ENCODE data around the gene AMFR. TPM values are rescaled to one million over a fixed set of nuclear protein-coding genes. Genes with fewer than 3 reads are reported as not detected.

Gene AMFR
- 79.7 and 87.8 TPM in 2 replicates for total RNA-seq (2014; rRNA removed; shearing (Covaris generic))

GRCh38 chr16:56425439-56425832, at the start of gene AMFR:
Gene AMFR (minus strand): TSS chr16:56425545. CDS start chr16:56425327, 218 bp downstream.
- peak; percentile 60 for DNase-seq (ENCODE audit: low spot score)

- no peak for DNase-seq (ENCODE audit: low spot score)
Measured at GRCh38 chr16:56470666-56471065, 45.3 kb upstream of the AMFR start.

DNA sequence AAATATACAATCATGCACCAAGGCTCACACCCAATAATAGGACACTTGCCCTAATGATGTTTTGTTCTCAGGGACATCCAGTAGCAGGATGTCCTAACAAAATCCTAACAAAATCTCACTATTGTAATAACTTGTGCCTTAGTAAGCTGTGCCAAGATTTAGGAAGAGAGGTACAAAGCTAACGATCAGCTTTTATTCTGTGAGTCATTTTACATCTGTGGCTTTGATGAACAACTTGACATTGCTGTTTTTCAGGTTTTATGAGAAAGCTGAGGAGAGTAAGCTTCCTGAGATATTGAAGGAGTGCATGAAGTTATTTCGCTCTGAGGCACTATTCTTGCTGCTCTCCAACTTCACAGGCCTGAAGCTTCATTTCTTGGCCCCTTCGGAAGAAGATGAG, 44.9 kb upstream of the AMFR start:
- no peak for DNase-seq (ENCODE audit: low spot score)

- DNase-seq (ENCODE audit: low spot score), result no peak
Measured at GRCh38 chr16:56469748-56470147, 44.4 kb upstream of the AMFR start.

DNA sequence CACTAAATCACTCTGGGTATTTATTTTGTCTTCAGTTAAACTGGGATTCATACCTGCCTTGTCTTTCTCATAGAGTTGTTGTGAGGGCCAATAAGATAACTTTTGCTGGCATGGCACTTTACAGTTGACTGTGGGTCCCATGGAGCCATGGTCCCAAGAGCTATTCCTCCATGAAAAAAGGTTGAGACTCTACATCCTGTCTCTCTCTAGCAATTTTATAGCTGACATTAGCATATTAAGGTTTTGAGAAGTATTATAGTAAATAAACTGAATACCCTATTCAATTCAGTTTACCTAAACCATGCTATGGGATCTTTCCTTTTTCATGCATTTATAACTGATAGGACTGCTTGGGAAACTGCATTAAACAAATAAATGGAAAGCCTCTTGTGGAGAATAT, 43.5 kb upstream of the AMFR start:
- no peak for DNase-seq (ENCODE audit: low spot score)

DNA sequence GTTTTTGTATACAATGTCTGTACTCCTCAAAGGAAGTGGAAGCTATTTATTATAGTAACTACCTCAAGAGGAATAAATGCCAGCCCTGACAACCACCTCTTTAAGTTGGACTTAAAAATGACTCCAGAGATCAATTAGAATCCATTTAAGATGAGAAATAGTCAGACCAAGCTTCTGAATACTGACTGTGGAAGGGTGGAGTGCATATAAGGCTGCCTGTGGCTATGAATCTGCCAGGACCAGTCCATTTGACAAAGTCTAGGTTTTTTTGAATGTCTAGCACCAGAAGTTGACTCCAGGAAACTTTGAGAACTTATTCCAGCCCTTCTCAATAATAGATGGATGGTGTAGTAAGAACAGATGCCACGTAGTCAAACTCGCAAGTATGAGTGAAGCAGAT, 41.0 kb upstream of the AMFR start:
- DNase-seq (ENCODE audit: low spot score), result no peak

- DNase-seq (ENCODE audit: low spot score), result no peak
Measured at GRCh38 chr16:56463153-56463552, 37.8 kb upstream of the AMFR start.

DNA sequence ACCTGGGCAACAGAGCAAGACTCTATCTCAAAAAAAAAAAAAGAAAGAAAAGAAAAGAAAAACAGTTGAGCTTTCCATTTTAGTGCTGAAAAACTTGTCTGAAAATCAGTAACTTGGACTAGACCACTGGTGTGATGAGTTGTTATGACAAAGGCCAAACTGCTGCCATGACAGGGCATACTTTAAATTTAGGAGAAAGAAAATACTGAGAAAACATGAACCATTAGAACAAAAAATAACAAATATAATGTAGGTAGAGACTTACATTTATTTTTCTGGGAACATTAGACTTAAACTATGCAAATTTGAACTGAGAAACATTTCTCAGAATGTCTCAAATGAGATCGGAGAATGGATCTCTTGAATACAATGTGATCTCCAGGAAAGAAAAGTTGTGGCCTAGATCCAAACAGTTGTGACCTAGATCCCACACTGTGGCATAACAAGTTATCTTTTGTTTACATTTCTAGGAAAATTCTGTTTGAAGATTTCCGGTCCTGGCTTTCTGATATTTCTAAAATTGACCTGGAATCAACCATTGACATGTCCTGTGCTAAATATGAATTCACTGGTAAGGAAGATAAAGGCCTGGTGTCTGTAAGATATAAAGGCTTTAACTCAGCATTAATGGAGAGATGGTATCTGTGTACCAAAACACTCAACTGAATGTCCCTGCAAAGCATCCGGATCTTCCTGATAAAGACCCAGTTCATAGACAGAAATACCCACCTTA, 36.9 kb upstream of the AMFR start:
- no peak for DNase-seq (ENCODE audit: low spot score)

DNA sequence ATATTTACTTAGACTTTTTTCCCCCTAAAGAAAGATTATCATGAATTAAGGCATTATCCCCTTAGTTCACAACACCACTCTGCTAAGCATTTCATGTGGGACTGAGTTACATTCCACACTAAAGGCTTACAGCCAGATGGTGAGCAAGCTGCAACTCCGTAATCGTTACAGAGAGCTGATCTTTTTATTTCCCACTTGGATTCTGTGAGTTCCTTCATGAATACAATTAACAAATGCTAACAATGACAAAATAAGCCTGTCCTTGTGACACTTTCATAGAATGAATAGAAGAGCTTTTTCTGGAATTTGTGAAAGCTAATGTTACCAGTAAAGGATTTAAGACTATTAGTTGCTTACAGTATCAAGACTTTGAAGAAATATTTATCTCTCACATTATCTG, 34.8 kb upstream of the AMFR start:
- DNase-seq (ENCODE audit: low spot score), result no peak

DNA sequence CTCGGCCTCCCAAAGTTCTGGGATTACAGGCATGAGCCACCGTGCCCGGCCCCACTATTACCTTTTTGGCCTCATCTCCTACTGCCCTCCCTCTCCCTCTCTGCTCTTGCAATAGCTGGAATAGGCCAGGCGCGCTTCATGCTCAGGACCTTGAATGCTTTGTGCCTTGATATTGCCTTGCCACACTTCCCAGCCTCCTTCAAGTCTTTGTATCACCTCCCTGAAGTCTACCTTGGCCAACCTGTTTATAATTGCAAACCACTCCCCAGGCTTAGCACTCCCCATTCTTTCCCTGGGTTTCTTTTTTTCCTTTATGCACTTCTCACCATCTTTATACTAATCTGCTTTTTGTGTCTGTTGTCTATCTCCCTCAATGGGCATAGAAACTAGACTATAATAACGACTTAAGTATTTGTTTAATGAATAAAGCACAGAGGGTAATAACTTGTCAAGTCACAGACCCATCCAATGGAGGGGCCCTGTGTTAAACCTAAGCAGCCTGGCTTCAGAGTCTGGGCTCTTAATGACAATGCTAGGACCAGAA, 32.7 kb upstream of the AMFR start:
- no peak for DNase-seq (ENCODE audit: low spot score)

GRCh38 chr16:56451753-56452689, 26.7 kb upstream of the AMFR start:
- DNase-seq (ENCODE audit: low spot score), result peak; percentile 9

- DNase-seq (ENCODE audit: low spot score), result peak; percentile 97
Measured at GRCh38 chr16:56450986-56451752, 25.8 kb upstream of the AMFR start, which contains the start of the genes NUDT21 and OGFOD1. Gene NUDT21 (minus strand): TSS chr16:56451332. CDS start chr16:56451202, 130 bp downstream. Gene OGFOD1 (plus strand): TSS chr16:56451554. CDS start chr16:56451613, 59 bp downstream.

- no peak for DNase-seq (ENCODE audit: low spot score)
Measured at GRCh38 chr16:56450275-56450985, 25.1 kb upstream of the AMFR start.

DNA sequence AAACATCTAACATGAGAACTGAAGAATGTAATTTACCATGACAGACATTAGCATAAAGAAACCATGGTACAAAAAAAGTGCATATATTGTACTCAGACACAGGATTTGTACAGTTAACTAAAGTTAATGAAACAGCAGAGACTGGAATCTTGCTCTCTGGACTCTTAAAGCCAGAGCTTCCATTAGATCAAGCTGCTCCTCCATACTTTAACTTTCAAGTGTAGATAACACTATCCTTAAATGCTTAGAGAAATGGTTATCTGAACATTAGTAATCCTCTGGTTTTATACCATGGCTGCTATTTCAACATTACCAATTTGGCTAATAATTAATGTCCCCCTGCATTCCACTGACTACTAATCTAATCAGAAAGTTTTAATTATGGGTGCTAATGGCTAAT, 22.7 kb upstream of the AMFR start:
- no peak for DNase-seq (ENCODE audit: low spot score)

GRCh38 chr16:56447286-56447685, 21.9 kb upstream of the AMFR start:
- no peak for DNase-seq (ENCODE audit: low spot score)

- DNase-seq (ENCODE audit: low spot score), result no peak
Measured at GRCh38 chr16:56438038-56438437, 12.7 kb upstream of the AMFR start.

DNA sequence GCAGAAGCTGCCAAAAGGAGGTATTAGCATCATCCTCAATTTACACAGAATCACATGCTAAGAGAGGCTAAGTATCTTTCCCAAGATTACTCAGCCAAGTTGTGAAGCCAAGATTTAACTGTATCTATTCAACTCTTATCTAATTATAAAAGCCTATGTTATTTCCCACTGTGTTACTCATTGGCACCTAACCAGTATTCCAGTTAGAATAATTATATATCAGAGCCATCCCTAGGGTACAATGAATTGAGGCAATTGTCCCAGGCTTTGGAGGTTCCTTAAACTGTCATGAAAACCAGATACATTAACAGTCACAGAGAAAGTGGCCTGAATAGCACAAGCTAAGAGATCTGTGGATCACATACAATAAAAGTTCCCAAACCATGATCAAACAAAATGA, 10.9 kb upstream of the AMFR start:
- DNase-seq (ENCODE audit: low spot score), result no peak

DNA sequence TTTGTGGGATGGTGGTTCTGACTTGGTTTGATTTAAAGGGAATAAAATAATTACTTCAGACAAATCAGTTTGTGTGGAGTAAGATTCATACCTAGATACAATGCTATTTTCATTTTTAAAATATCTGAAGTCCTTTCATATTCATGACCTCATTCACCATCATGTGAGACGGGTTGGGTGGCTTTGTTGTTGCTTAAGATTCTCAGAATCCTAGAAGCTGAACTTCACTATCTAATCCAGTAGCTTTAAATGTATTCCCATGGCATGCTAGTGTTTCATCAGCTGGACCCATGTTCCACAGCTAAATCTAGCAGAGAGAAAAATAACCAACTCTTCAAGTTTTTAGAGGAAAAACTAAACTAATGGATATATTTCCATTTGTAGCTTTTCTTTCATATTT, 2.7 kb upstream of the AMFR start:
- no peak for DNase-seq (ENCODE audit: low spot score)

GRCh38 chr16:56426585-56426984, 1.2 kb upstream of the AMFR start:
- DNase-seq (ENCODE audit: low spot score), result no peak

GRCh38 chr16:56424791-56425438, 430 bp downstream of the AMFR start:
- DNase-seq (ENCODE audit: low spot score), result no peak

GRCh38 chr16:56424404-56424764, 961 bp downstream of the AMFR start:
- no peak for DNase-seq (ENCODE audit: low spot score)
